ENCODE measurements around the gene IGLL5.
"Not testable (repeated sequence)": the region's sequence is repeated elsewhere in the genome, so short reads cannot be mapped to it uniquely, and the experiment has no call there.

IGLL5 gene

GRCh38 chr22:22920910-22921550 is 33.4 kb downstream of the IGLL5 start:
- Histone ChIP-seq H3F3A (ENCODE audit: insufficient read depth, low read length) (0 out of 2 replicates have a peak, but pooled peaks cover 4% of the 10 kb centered on the region), H3K9me2 (replicated peaks; ENCODE audit: insufficient read depth, low read length) (no peaks in the 10 kb centered on the region), H3K79me2 (ENCODE audit: low read length) (no peaks in the 10 kb centered on the region), H3K27me3 (replicated peaks; ENCODE audit: insufficient read depth, low read length) (no peaks in the 10 kb centered on the region), H3K9ac (ENCODE audit: low read length) (no peak overlapping the region), H4K20me1 (ENCODE audit: insufficient read depth, low read length) (no peaks in the 10 kb centered on the region), H3K4me2 (ENCODE audit: low read depth, low read length) (no peak overlapping the region), H3K36me3 (replicated peaks; ENCODE audit: insufficient read depth, low read length) (no peaks in the 10 kb centered on the region), H3K4me1 (ENCODE audit: low read length) (peaks cover 12% of the 10 kb centered on the region), H3K27ac (ENCODE audit: low read length) (no peak overlapping the region), H3K4me3 (ENCODE audit: low read length) (no peak overlapping the region), H2AFZ (ENCODE audit: low read length) (no peak overlapping the region), H3K9me3 (replicated peaks; ENCODE audit: insufficient read depth, low read length) (no peaks in the 10 kb centered on the region)
- TF ChIP-seq CTCF (IDR thresholded peaks at IDR 0.05; ENCODE audit: low read length) (no peak), EZH2phosphoT487 (IDR thresholded peaks at IDR 0.05; ENCODE audit: low read length) (no peak), EZH2 (optimal IDR thresholded peaks at IDR 0.05; ENCODE audit: low read depth, low read length) (no peak)
- no peak for DNase-seq

GRCh38 chr22:22921575-22921974 is 34.0 kb downstream of the IGLL5 start:
- H3K27ac ChIP-seq (ENCODE audit: low read length), result no peak overlapping the region
- no peak overlapping the region for H2AFZ ChIP-seq (ENCODE audit: low read length)
- H3K36me3 ChIP-seq (replicated peaks; ENCODE audit: insufficient read depth, low read length), result no peaks in the 10 kb centered on the region
- H3K9me2 ChIP-seq (replicated peaks; ENCODE audit: insufficient read depth, low read length), result no peaks in the 10 kb centered on the region
- H3K27me3 ChIP-seq (replicated peaks; ENCODE audit: insufficient read depth, low read length), result no peaks in the 10 kb centered on the region
- no peak for DNase-seq
- H3K4me1 ChIP-seq (ENCODE audit: low read length), result peaks cover 15% of the 10 kb centered on the region
- no peak overlapping the region for H3K4me2 ChIP-seq (ENCODE audit: low read depth, low read length)
- TF ChIP-seq EZH2phosphoT487 (IDR thresholded peaks at IDR 0.05; ENCODE audit: low read length), result no peak
- no peak for TF ChIP-seq EZH2 (optimal IDR thresholded peaks at IDR 0.05; ENCODE audit: low read depth, low read length)
- TF ChIP-seq CTCF (IDR thresholded peaks at IDR 0.05; ENCODE audit: low read length), result no peak
- H3K9me3 ChIP-seq (replicated peaks; ENCODE audit: insufficient read depth, low read length), result no peaks in the 10 kb centered on the region
- 0 out of 2 replicates have a peak, but pooled peaks cover 9% of the 10 kb centered on the region for H3F3A ChIP-seq (ENCODE audit: insufficient read depth, low read length)
- H3K4me3 ChIP-seq (ENCODE audit: low read length), result no peak overlapping the region
- no peaks in the 10 kb centered on the region for H3K79me2 ChIP-seq (ENCODE audit: low read length)
- H4K20me1 ChIP-seq (ENCODE audit: insufficient read depth, low read length), result no peaks in the 10 kb centered on the region
- H3K9ac ChIP-seq (ENCODE audit: low read length), result no peak overlapping the region

GRCh38 chr22:22922092-22922953 is 34.7 kb downstream of the IGLL5 start:
- not testable (repeated sequence) for H3K4me2 ChIP-seq (ENCODE audit: low read depth, low read length); H3K9me2 ChIP-seq (replicated peaks; ENCODE audit: insufficient read depth, low read length); H3K79me2 ChIP-seq (ENCODE audit: low read length); H3K9ac ChIP-seq (ENCODE audit: low read length); H3K9me3 ChIP-seq (replicated peaks; ENCODE audit: insufficient read depth, low read length); H2AFZ ChIP-seq (ENCODE audit: low read length); H3F3A ChIP-seq (ENCODE audit: insufficient read depth, low read length); H3K27me3 ChIP-seq (replicated peaks; ENCODE audit: insufficient read depth, low read length); H3K36me3 ChIP-seq (replicated peaks; ENCODE audit: insufficient read depth, low read length); H3K27ac ChIP-seq (ENCODE audit: low read length); H3K4me3 ChIP-seq (ENCODE audit: low read length); DNase-seq; H4K20me1 ChIP-seq (ENCODE audit: insufficient read depth, low read length)
- H3K4me1 ChIP-seq (ENCODE audit: low read length), result peaks cover 21% of the 10 kb centered on the region

DNA sequence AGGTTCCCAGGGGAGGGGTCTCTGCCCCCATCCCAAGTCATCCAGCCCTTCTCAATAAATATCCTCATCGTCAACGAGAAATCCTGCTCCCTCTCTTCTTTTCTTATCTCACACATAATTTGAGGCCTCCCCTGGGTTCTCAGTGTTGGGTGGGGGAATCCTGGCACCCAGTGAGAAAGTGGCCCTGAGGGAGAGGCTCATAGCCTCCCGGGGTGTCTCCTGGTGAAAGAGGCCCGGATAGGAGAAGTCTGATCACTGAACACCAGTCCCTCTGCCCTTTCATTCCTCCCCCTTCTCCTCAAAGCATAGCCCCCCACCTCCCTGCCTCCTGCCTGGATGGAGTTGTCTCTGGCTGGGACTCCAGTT is 35.3 kb downstream of the IGLL5 start:
- no peak overlapping the region for H3K4me2 ChIP-seq (ENCODE audit: low read depth, low read length)

More for the DNA sequence above, 35.3 kb downstream of the IGLL5 start:
- H3K9ac ChIP-seq (ENCODE audit: low read length), result no peak overlapping the region
- H3K4me1 ChIP-seq (ENCODE audit: low read length), result peaks cover 27% of the 10 kb centered on the region
- peaks cover 6% of the 10 kb centered on the region; the same call in 1 of the 2 replicates for H3K79me2 ChIP-seq (ENCODE audit: low read length)
- H3F3A ChIP-seq (ENCODE audit: insufficient read depth, low read length), result 0 out of 2 replicates have a peak, but pooled peaks cover 13% of the 10 kb centered on the region
- no peak overlapping the region for H3K4me3 ChIP-seq (ENCODE audit: low read length)
- no peaks in the 10 kb centered on the region for H3K27me3 ChIP-seq (replicated peaks; ENCODE audit: insufficient read depth, low read length)
- H2AFZ ChIP-seq (ENCODE audit: low read length), result no peak overlapping the region
- H3K36me3 ChIP-seq (replicated peaks; ENCODE audit: insufficient read depth, low read length), result no peaks in the 10 kb centered on the region
- H4K20me1 ChIP-seq (ENCODE audit: insufficient read depth, low read length), result no peaks in the 10 kb centered on the region
- no peak for TF ChIP-seq EZH2phosphoT487 (IDR thresholded peaks at IDR 0.05; ENCODE audit: low read length)
- TF ChIP-seq EZH2 (optimal IDR thresholded peaks at IDR 0.05; ENCODE audit: low read depth, low read length), result no peak
- TF ChIP-seq CTCF (IDR thresholded peaks at IDR 0.05; ENCODE audit: low read length), result no peak
- H3K9me3 ChIP-seq (replicated peaks; ENCODE audit: insufficient read depth, low read length), result no peaks in the 10 kb centered on the region
- no peaks in the 10 kb centered on the region for H3K9me2 ChIP-seq (replicated peaks; ENCODE audit: insufficient read depth, low read length)
- no peak overlapping the region for H3K27ac ChIP-seq (ENCODE audit: low read length)
- no peak for DNase-seq
